C4-2B (cell line): ENCODE results near the gene TBX5.

Experiments
- H3K27ac ChIP-seq: fragments of 450-650 bp; 2 replicates; pipeline ENCODE4 v1.5.1; 2017
- CTCF ChIP-seq: fragments of 450-650 bp; conservative IDR thresholded peaks from 2 replicates; pipeline ENCODE4 v1.5.1; 2017; ENCODE audit warnings: mild to moderate bottlenecking
- ZFX ChIP-seq: fragments of 450-650 bp; IDR thresholded peaks from 2 replicates; pipeline ENCODE4 v1.6.1; 2017

Gene TBX5

GRCh38 chr12:114414031-114414865 lies 8.3 kb upstream of the TBX5 start:
- H3K27ac ChIP-seq, result no peak overlapping the region

GRCh38 chr12:114412825-114413749 lies 7.1 kb upstream of the TBX5 start:
- TF ChIP-seq ZFX, result no peak
- TF ChIP-seq CTCF, result no peak
- no peak overlapping the region for H3K27ac ChIP-seq

More at GRCh38 chr12:114414031-114414865, 8.3 kb upstream of the TBX5 start:
- no peak for TF ChIP-seq CTCF
- TF ChIP-seq ZFX, result no peak

GRCh38 chr12:114412307-114412706 lies 6.4 kb upstream of the TBX5 start:
- TF ChIP-seq CTCF (no peak), ZFX (no peak)
- H3K27ac ChIP-seq, result no peak overlapping the region

GRCh38 chr12:114411071-114411837 lies 5.3 kb upstream of the TBX5 start:
- H3K27ac ChIP-seq, result no peak overlapping the region
- no peak for TF ChIP-seq CTCF
- TF ChIP-seq ZFX, result no peak

GRCh38 chr12:114409852-114410600 lies 4.1 kb upstream of the TBX5 start:
- TF ChIP-seq CTCF, result no peak
- no peak for TF ChIP-seq ZFX
- no peak overlapping the region for H3K27ac ChIP-seq

GRCh38 chr12:114408886-114409851 lies 3.2 kb upstream of the TBX5 start:
- TF ChIP-seq CTCF, result no peak
- no peak for TF ChIP-seq ZFX
- no peak overlapping the region for H3K27ac ChIP-seq
